Stimulated activated CD8-positive, alpha-beta memory T cell treated with anti-CD3 and anti-CD28 coated beads, Interleukin-4, amount 100 ng/mL, for 24 hours (primary cell): ENCODE results near the gene PLCL1.
A peak's percentile ranks its signal among the peaks of the same experiment; 100 is the strongest.

Experiments
- DNase-seq: peaks from one replicate; pipeline ENCODE4 v3.0.0-alpha.2; 2020; ENCODE audit warnings: low read depth

The PLCL1 gene

GRCh38 chr2:198116756-198117155 is 312.4 kb downstream of the PLCL1 start:
- DNase-seq = no peak

GRCh38 chr2:198117406-198118041 is 313.1 kb downstream of the PLCL1 start:
- no peak for DNase-seq

- DNase-seq = peak; percentile 9
Observed at GRCh38 chr2:198127627-198128026, 323.2 kb downstream of the PLCL1 start.

GRCh38 chr2:198129609-198130008 is 325.2 kb downstream of the PLCL1 start:
- no peak for DNase-seq

GRCh38 chr2:198134293-198134955 is 330.0 kb downstream of the PLCL1 start:
- DNase-seq = no peak

- no peak for DNase-seq
Observed at GRCh38 chr2:198135481-198135934, 331.1 kb downstream of the PLCL1 start.

GRCh38 chr2:198136142-198136541 is 331.7 kb downstream of the PLCL1 start:
- no peak for DNase-seq

- no peak for DNase-seq
Observed at GRCh38 chr2:198137733-198138132, 333.3 kb downstream of the PLCL1 start.

GRCh38 chr2:198141726-198142125 is 337.3 kb downstream of the PLCL1 start:
- DNase-seq = no peak

- DNase-seq = no peak
Observed at GRCh38 chr2:198143156-198143555, 338.8 kb downstream of the PLCL1 start.

- DNase-seq = no peak
Observed at GRCh38 chr2:198143793-198144192, 339.4 kb downstream of the PLCL1 start.

GRCh38 chr2:198144660-198145059 is 340.3 kb downstream of the PLCL1 start:
- no peak for DNase-seq

GRCh38 chr2:198146346-198146940 is 342.1 kb downstream of the PLCL1 start:
- no peak for DNase-seq

GRCh38 chr2:198157314-198157713 is 352.9 kb downstream of the PLCL1 start:
- DNase-seq = no peak

- DNase-seq = no peak
Observed at GRCh38 chr2:198161151-198161550, 356.8 kb downstream of the PLCL1 start.

- no peak for DNase-seq
Observed at GRCh38 chr2:198162276-198162675, 357.9 kb downstream of the PLCL1 start.

- no peak for DNase-seq
Observed at GRCh38 chr2:198164843-198165242, 360.4 kb downstream of the PLCL1 start.

GRCh38 chr2:198165289-198165688 is 360.9 kb downstream of the PLCL1 start:
- DNase-seq = no peak

GRCh38 chr2:198167346-198167745 is 363.0 kb downstream of the PLCL1 start:
- DNase-seq = no peak

- no peak for DNase-seq
Observed at GRCh38 chr2:198168651-198169050, 364.3 kb downstream of the PLCL1 start.

GRCh38 chr2:198173242-198173641 is 368.8 kb downstream of the PLCL1 start:
- DNase-seq = no peak

- no peak for DNase-seq
Observed at GRCh38 chr2:198173864-198174263, 369.5 kb downstream of the PLCL1 start.

GRCh38 chr2:198175271-198175670 is 370.9 kb downstream of the PLCL1 start:
- no peak for DNase-seq
